GM12874 (cell line): ENCODE measurements around the gene MTAP.

ENCODE experiments used
- CTCF ChIP-seq: IDR thresholded peaks from 2 replicates; pipeline ENCODE4 v1.5.1; 2011; ENCODE audit warnings: low read depth, mild to moderate bottlenecking, control low read depth, low read length, moderate library complexity; ENCODE audit not compliant: insufficient read depth

Gene MTAP

DNA sequence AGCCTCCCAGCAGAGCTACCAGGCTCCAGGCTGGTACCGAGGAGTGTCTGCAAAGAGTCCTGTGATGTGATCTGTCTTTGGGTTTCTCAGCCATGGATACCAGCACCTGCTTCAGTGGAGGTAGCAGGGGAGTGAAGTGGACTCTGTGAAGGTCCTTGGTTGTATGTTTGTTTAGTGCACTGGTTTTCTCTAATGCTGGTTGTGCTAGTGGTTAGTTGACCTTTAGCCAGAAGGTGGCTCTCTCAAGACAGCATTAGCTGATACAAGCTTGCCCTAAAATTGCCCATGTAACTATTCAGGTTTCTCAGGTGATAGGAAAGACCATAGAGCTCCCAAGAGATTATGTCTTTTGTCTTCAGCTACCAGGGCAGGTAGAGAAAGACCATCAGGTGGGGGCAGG lies 87.2 kb downstream of the MTAP start:
- no peak for TF ChIP-seq CTCF

DNA sequence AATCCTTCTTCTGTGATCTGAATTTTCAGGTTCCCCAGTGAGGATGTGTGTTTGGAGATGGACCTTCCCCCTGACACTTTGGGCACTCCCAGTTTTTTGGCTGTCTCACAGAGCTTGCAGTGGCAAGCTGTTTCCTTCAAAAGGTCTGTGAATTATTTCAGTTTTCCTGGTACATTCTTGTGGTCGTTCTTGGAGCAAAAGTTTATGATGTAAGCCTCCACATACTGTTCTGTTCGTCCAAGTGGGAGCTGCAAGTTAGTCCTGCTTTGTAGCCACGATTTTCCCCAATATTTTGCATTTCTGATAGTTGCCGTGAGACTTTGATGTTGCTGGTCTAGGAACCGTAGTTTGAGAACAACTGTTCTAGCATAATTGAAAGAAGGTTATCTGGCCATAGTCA lies 88.3 kb downstream of the MTAP start:
- TF ChIP-seq CTCF: no peak

- no peak for TF ChIP-seq CTCF
Observed at GRCh38 chr9:21901546-21901945, 99.1 kb downstream of the MTAP start.

- TF ChIP-seq CTCF: no peak
Observed at GRCh38 chr9:21902136-21902535, 99.7 kb downstream of the MTAP start.

DNA sequence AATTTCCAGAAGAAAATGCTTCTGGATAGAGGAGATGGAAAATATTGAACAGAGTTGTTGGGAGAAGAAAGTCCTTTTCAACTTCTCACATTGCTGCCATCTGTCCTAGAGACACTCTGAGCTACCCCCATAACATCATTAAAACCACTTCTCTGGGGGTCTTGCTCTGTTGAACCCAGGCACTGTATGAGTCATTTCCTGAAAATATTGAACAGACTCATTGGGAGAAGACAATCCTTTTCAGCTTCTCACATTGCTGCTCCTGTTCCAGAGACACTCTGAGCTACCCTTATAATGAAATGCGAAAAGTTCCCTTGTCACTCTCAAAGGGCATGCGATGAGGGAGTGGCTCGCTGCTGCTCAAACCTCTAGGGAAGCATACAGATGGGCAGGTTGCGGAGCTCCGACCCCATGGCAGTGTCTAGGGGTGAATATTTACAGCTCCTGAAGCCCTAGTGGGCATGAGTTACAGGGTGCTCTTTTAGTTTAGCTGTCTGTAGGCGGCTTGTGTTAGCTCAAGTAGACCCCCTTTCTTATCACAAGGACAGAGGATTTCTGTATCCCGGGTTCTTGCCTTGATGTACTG lies 101.0 kb downstream of the MTAP start:
- no peak for TF ChIP-seq CTCF

GRCh38 chr9:21904371-21904770 lies 101.9 kb downstream of the MTAP start:
- no peak for TF ChIP-seq CTCF

DNA sequence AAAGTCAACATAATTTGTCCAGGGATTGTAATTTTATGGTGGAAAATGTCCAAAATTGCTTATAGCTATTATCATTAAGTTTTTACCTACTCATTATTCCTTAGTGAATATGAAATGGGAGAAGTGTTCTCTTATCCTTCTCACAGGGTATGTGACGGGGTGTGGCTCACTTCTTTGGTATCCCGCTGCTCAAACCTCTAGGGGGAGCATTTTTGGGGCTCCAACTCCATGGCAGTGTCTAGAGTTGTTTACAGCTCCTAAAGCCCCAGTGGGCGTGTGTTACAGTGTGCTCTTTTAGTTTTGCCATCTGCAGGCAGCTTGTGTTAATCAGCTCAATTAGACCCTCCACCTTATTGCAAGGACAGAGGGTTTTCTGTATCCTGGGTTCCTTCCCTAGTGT lies 102.3 kb downstream of the MTAP start:
- TF ChIP-seq CTCF: no peak

DNA sequence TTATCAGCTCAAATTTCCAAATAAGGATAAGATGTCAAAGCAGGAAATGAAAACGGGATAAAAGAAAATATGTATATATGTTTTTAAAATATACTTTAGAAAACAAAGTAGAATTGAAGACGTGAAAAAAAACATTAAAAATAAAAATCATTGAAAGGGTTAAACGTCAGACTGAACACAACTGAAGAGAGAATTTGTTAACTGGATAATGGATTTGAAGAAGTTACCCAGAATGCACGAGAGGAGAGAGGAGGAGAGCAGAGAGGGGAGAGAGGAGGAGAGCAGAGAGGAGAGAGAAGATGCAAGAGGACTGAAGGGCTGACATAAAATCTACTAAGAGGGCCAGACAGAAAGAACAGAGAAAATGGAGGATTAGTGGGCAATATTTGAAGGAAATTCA lies 103.8 kb downstream of the MTAP start:
- TF ChIP-seq CTCF: no peak
